Urinary bladder (tissue), 4 donors: ENCODE data around the gene SPATA2L. TPM values are rescaled to one million over a fixed set of nuclear protein-coding genes. Genes with fewer than 3 reads are reported as not detected.

Experiments
- DNase-seq: peaks from one replicate; pipeline ENCODE4 v3.0.0-alpha.2; 2015; ENCODE audit errors: extremely low spot score
- H3K27ac ChIP-seq: one replicate; pipeline ENCODE4 v1.5.1; 2013; ENCODE audit warnings: low read depth, mild to moderate bottlenecking, moderate library complexity
- H3K36me3 ChIP-seq: one replicate; pipeline ENCODE4 v1.6.1; 2013; ENCODE audit warnings: mild to moderate bottlenecking, moderate library complexity; ENCODE audit not compliant: insufficient read depth
- H3K4me1 ChIP-seq: one replicate; pipeline ENCODE4 v1.6.1; 2013; ENCODE audit warnings: mild to moderate bottlenecking, moderate library complexity; ENCODE audit not compliant: insufficient read depth
- H3K4me3 ChIP-seq: one replicate; pipeline ENCODE4 v1.5.1; 2013; ENCODE audit warnings: low read depth, low read length
- WGBS: extraction: QIAGEN DNeasy Blood & Tissue Kit; methylation state at CpG from one replicate; pipeline ENCODE4 v1.1.7; 2013; 5-methylcytosine and 5-hydroxymethylcytosine counted together
- polyA plus RNA-seq: library from polyadenylated mRNA; stranded (reverse); fragments of 200-250 nt; gene quantifications from one replicate; pipeline ENCODE4 v1.2.3, GENCODE V29; 2013
- total RNA-seq: library from RNA; depleted of rRNA; stranded (reverse); fragments of >200 nt; gene quantifications from one replicate; pipeline ENCODE4 v1.2.3, GENCODE V29; 2014
- donor health status: healthy with polysubstance abuse.
- donor health status: healthy.

The SPATA2L gene
- total and polyA plus RNA-seq, 2 donors = 5.2 to 10.8 TPM

DNA sequence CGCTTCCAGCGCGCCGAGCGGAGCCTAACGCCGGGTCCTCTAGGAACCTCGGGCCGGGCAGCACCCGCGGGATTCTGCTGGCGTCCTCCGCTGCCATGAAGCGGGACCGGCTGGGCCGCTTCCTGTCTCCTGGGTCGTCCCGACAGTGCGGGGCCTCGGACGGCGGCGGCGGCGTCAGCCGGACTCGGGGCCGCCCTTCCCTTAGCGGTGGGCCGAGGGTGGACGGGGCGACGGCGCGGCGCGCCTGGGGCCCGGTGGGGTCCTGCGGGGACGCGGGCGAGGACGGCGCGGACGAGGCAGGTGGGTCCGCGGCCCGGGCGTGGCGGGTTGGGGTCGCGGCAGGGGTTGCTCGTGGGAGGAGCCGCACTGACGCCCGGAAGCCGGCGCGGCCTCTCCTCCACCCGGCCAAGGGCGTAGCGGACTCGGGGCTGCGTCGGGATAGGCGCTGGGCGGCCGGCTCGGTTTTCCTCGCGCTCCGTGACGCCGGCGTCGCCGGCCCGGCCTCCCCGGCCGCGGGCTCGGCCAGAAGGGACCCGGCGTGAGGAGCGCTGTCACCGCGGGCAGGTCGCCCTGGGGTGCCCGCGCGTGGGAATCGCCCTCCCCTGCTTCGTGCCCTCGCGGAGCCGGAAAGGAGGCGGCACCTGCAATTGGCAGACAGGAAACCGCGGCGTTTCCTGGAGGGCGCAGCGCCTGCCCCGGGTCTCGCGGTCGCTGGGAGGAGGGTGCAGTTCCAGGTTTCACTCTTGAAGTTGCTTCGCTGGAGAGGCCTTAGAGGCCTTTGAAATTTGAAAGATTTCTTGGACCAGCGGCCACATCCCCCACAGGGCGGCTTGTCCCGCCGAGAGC, 20.3 kb upstream of the SPATA2L start:
- WGBS = under 1% methylated on average over 112 of the region's 112 CpGs
- H3K4me3 ChIP-seq = peak overlapping the region; percentile 65
- DNase-seq = no peak
- H3K36me3 ChIP-seq = no peaks in the 10 kb centered on the region
- peak overlapping the region; percentile 89 for H3K27ac ChIP-seq
- no peaks in the 10 kb centered on the region for H3K4me1 ChIP-seq

DNA sequence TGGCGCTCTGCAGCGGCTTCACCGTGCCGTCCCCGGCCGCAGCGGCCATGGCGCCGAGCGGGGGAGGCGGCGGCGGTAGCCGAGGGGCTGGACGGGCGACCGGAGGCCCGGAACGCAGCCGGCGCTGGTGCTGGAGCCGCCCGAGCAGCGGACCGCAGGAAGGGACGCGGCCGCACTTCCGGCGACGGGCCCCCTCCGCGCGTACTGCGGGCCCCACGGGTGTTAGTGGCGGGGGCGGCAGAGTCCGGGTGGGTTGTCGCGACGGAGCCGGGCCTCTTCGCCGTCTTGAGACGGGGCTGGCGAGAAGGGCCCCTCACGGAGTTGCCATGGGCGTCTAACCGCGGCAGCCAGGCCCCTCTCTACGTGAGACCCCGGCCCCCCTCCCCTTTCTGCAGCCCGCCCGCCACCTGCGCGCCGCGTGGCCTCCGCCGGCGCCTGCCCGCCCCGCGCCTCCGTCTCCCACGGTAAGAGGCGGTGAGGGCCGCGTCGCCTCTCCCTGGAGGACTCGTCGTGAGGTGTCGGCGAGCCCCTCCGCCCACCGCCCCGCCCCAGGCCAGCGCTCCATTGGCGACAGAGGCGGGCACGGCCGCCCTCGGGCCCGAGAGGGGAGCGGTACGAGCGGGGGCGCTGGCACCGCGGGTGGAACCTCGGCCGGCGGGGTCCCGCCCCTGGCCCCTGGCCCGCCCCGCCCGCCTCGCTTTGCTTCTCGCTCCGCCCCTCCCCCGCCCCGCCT, 19.5 kb upstream of the SPATA2L start, which contains the start of the genes VPS9D1 and ZNF276:
VPS9D1 (minus strand) TSS at position 86 of the 733 bp plus-strand sequence; CDS start at position 49, 37 bp downstream.
ZNF276 (plus strand) TSS at position 725 of the 733 bp plus-strand sequence. CDS start 104 bp downstream, outside the sequence.
- Histone ChIP-seq H3K27ac (peak within 1 kb of the TSS; percentile 96), H3K36me3 (no peaks in the 10 kb centered on the region), H3K4me1 (no peaks in the 10 kb centered on the region), H3K4me3 (peak within 1 kb of the TSS; percentile 65)
- DNase-seq = no peak
- WGBS = under 1% methylated on average over 103 of the region's 103 CpGs

DNA sequence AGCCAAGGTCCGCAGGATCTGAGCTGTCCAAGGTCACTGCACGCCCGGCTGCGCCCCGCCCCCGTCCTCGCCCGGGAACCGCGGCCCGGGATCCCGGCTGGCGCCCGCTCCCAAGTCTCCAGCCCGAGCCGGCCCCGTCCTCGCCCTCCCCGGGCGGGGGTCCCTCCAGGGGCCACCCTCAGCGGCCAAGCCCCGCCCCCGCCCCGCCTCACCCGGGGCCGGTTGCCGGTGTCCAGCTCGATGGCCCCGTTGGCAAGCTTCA, 19.0 kb upstream of the SPATA2L start:
- no peak for DNase-seq
- no peaks in the 10 kb centered on the region for H3K4me1 ChIP-seq
- peak overlapping the region; percentile 65 for H3K4me3 ChIP-seq
- under 1% methylated on average over 29 of the region's 29 CpGs for WGBS
- H3K27ac ChIP-seq = peak overlapping the region; percentile 76
- H3K36me3 ChIP-seq = no peaks in the 10 kb centered on the region

DNA sequence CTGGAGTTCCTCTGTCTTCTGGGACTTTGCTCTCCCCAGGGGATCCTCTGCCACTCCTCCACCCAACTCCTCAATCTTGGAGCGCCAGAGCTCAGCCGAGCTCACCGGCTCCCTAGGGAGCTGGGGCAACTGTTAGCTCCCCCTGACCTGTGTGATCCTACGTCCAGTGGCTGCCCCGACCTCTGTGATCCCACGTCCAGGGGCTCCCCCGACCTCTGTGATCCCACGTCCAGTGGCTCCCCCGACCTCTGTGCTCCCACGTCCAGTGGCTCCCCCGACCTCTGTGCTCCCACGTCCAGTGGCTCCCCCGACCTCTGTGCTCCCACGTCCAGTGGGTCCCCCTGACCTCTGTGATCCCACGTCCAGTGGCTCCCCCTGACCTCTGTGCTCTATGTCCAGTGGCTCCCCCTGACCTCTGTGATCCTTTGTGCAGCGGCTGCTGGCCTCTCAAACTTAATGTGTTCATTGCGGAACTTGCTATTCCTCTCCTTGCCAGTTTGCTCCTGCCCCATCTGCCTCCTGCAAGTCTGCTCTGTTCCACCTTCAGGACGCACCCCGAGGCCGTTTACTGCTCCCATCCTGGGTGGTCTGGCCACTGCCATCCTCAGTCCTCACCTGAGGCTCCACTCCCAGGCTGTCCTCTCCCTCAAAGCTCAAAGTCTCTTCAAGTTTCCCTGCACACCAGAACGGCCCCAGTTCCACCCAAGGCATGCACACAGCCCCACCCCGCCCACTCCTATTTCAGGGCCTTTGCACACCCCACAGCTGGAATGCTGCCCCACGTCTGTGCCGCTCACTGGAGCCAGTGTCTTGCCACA, 16.4 kb upstream of the SPATA2L start:
- Histone ChIP-seq H3K4me3 (no peak overlapping the region), H3K36me3 (no peaks in the 10 kb centered on the region), H3K27ac (no peak overlapping the region), H3K4me1 (no peaks in the 10 kb centered on the region)
- 87% methylated on average over 24 of the region's 24 CpGs for WGBS
- no peak for DNase-seq

DNA sequence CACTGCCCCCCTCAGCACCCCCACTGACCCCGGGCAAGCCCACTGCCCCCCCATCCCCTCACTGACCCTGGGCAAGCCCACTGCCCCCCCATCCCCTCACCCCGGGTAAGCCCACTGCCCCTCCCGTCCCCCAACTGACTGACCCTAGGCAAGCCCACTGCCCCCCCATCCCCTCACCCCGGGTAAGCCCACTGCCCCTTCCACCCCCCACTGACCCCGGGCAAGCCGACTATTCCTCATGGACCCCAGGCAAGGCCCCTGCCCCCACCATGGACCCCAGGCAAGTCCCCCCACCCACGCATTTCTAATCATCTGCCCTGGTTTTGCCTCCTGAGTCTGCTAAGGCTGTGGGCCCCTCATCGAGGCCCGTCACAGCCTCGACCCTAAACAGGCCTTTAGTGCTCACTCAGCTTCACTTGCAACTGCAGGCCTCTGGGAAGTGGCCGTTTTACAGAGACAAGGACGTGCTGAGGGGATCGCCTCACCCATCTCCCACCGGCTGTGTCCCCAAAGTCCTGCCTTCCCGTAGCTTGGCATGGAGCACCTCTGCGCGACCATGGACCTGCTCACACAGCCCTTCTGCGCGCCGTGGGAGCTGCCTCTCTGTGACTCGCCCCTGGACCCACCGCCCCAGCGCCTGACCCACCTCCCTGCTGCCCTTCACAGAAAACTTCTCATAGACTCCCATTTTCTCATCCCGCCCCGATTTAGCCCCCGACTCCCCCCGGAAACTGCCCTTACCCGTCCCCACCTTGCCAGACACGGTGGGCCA, 15.6 kb upstream of the SPATA2L start:
- no peak overlapping the region for H3K4me3 ChIP-seq
- DNase-seq = no peak
- no peaks in the 10 kb centered on the region for H3K4me1 ChIP-seq
- no peak overlapping the region for H3K27ac ChIP-seq
- 89% methylated on average over 29 of the region's 29 CpGs for WGBS
- no peaks in the 10 kb centered on the region for H3K36me3 ChIP-seq

DNA sequence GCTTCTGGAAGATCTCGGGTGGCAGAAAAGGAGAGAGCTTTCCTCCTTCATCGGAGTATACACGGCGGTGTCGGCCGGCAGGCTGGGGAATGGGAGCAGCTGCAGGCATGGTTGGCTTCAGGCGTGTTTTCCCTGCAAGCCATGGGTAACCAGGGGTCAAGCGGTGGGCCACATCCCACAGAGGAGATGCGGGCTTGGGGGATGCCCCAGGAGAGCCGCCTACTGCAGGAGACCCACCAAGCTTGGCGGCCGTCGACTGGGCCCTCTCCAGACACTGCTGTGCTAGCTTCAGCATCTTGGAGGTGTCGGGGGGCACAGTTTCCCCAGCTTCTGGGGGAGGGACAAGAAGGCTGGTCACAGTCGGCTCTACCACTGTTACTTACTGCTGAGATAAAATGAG, 15.0 kb upstream of the SPATA2L start:
- no peaks in the 10 kb centered on the region for H3K36me3 ChIP-seq
- H3K4me1 ChIP-seq = no peaks in the 10 kb centered on the region
- DNase-seq = no peak
- 88% methylated on average over 15 of the region's 15 CpGs for WGBS
- H3K4me3 ChIP-seq = no peak overlapping the region
- H3K27ac ChIP-seq = no peak overlapping the region

DNA sequence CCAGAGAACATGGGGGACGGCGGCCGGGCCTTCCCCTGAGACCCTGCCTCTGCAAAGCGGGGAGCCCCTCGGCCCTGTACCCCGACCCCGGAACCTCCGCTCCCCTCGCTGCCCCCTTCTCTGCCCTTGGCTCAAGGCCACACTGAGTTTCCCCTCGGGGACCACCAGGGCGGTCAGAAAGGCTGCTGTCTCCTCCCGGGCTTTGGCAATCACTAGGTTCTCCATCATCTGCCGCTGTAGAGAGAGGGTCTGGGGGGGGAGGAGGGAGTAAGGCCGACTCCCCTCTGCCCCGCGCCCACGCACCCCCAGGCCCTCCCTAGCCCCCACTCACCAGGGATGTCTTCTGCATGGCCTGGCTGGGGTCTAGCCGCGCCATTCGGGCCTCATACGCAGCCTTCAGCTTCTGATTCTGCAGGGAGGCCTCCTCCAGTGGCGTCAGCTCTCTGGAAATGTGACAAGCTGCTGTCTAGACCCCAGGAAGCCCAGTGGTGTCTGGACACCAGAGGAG, 10.8 kb upstream of the SPATA2L start:
- DNase-seq = no peak
- 17% methylated on average over 22 of the region's 22 CpGs for WGBS
- H3K36me3 ChIP-seq = no peaks in the 10 kb centered on the region
- no peaks in the 10 kb centered on the region for H3K4me1 ChIP-seq
- no peak overlapping the region for H3K27ac ChIP-seq
- no peak overlapping the region for H3K4me3 ChIP-seq

DNA sequence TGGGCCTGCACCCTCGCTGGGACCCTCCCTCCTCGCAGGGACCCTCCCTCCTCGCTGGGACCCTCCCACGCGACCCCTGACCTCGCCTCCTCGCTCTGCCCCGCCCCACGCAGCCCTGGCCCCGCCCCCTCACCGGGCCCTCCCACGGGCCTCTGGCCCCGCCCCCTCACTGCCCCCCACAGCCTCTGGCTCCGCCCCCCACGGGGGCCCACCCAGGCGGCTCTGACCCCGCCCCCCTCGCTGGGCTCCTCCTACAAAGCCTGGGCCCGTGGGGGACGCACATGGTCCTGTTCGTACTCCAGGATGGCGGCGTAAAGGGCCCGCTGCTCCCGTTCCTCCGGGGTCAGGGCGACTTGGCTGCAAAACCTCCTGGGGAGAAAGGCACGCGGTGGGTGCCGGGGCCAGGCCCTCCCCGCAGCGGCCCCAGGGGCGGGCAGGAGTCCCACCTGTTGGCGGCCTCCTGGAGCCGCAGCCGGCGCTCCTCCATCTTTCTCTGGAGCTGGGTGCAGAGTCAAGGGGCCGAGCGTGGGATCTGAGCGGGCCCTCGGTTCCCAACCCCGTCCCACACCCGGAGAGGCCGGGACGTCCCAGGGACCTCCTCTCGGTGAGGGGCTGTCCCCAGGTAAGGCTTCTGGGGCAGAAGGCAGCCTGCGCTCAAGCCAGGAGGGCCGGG, 10.2 kb upstream of the SPATA2L start:
- no peak for DNase-seq
- no peaks in the 10 kb centered on the region for H3K4me1 ChIP-seq
- 3% methylated on average over 48 of the region's 48 CpGs for WGBS
- H3K4me3 ChIP-seq = peak overlapping the region; percentile 9
- H3K36me3 ChIP-seq = no peaks in the 10 kb centered on the region
- H3K27ac ChIP-seq = no peak overlapping the region

DNA sequence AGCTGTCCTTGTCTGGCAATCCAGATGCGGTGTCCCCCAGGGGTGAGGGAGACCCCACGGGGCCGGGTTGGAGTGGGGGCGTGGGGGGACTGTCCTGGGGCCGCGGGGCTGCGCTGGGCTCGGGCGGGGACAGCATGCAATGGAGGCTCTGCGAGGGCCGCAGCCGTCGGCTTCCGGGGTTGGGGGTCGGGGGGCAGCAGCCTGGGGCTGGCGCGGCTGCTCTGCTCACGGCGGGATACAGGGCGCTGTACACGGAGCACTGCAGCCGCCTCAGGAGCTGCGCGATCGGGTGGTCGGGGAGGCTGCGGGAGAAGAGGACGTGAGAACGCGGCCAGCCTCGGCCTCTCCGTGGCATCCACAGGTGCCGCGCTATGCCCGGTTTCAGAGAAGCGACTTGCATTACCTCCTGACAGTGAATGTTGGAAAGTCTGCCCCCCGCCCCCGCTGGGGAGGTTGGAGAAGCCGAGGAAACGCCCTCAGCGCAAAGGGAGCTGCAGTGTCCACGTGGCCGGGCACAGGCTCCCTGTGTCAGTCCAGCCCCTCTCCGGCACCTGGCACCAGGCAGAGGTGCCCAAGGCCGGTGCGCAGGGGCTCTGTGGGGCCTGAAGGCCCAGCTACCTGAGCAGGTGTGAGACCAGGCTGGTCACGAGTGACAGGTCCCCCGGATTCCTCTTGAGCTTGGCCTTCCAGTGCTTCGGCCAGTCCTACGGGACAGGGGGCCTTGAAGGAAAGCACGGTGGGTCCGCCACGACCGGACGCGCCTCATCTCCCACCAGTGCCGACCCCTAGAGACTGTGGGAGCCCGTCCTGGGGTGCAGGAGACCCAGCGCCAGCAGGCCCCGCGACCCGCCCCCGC, 9.4 kb upstream of the SPATA2L start:
- DNase-seq = no peak
- Histone ChIP-seq H3K4me1 (no peaks in the 10 kb centered on the region), H3K4me3 (no peak overlapping the region), H3K36me3 (no peaks in the 10 kb centered on the region), H3K27ac (no peak overlapping the region)
- WGBS = 68% methylated on average over 63 of the region's 63 CpGs

DNA sequence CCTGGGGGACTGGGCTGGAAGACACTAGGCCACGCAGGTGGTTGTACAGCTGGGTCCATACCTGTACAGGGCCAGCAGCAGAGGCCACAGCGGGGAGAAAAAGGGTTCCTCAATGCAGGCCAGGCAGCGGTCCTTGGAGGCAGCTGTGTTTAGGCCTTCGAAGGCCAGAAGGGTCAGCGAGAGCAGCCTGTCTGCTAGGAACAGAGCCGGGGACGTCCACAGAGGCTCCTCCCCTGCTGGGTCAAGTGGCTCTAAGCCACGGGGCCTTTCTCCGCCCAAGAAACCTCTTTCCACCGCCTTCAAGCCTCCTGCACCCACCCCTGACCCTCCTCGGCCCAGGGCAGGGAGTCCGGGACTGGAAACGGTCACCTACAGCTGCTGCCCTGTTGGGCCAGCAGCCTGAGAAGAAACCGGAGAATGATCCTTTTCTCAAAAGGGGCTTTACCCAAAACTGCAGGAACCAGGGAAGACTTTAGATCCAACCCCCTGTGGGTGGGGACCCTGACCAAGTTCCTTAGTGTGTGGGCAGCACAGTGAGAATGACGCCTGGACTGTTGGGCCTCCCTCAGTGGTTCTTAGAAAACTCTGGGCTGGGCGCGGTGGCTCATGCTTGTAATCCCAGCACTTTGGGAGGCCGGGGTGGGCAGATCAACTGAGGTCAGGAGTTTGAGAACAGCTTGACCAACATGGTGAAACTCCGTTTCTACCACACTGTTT, 8.4 kb upstream of the SPATA2L start:
- WGBS = 84% methylated on average over 19 of the region's 19 CpGs
- DNase-seq = no peak

DNA sequence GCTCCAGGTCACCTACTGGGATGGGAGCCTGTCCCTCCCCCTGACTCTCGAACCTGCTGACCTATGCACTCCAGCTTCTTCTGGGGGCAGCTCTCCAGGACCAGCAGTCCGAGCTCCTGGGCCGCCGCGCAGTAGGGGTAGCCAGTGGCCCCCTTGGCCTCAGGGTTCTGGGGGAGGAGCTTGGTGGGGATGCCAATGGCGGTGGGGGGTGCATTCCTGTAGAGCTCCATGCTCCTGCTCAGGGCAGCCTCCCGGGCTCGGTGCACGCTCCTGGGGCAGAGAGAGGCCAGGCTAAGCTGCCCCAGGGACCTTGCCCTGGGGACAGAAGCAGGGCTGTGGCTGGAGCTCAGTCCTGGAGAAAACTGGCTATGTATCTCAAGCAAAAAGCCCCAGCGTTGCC, 7.7 kb upstream of the SPATA2L start:
- Histone ChIP-seq H3K36me3 (no peaks in the 10 kb centered on the region), H3K4me3 (no peak overlapping the region), H3K4me1 (no peaks in the 10 kb centered on the region), H3K27ac (no peak overlapping the region)
- WGBS = 90% methylated on average over 10 of the region's 10 CpGs
- no peak for DNase-seq

More for the DNA sequence above, 8.4 kb upstream of the SPATA2L start:
- Histone ChIP-seq H3K4me1 (no peaks in the 10 kb centered on the region), H3K4me3 (no peak overlapping the region), H3K36me3 (no peaks in the 10 kb centered on the region), H3K27ac (no peak overlapping the region)
